GM10248 (cell line): ENCODE results near the gene PRDM11.
A peak's percentile ranks its signal among the peaks of the same experiment; 100 is the strongest.

Experiments used
- CTCF ChIA-PET: fragments of 300-600 bp; sonication (Branson Sonifier 250); formaldehyde crosslinking; extraction: SDS; loops from one replicate; lab custom pipeline; 2021; ENCODE audit warnings: antibody characterized with exemption; lab: Yijun Ruan, JAX
- POLR2A ChIA-PET: fragments of 350-650 bp; sonication (Branson Sonifier 250); formaldehyde crosslinking; extraction: SDS; loops from one replicate; lab custom pipeline; 2020; ENCODE audit warnings: antibody characterized with exemption; lab: Yijun Ruan, JAX
- DNase-seq: peaks from one replicate; pipeline ENCODE4 v3.0.0; 2012; ENCODE audit errors: extremely low spot score
- CTCF ChIP-seq: IDR thresholded peaks from 2 replicates; pipeline ENCODE4 v1.5.1; 2012; ENCODE audit warnings: mild to moderate bottlenecking, low read depth; ENCODE audit errors: extremely low read depth, missing control alignments, control extremely low read depth

PRDM11 gene

GRCh38 chr11:45265969-45266675 is 119.7 kb downstream of the PRDM11 start:
- ChIA-PET POLR2A (no interaction called here), CTCF (interaction anchor here (1.4 to 4.1 kb wide), 3 partner anchors 11 to 22 kb away, joined by 4 to 19 read pairs (median 8); no protein-coding TSS in a partner anchor)
- DNase-seq = no peak
- no peak for TF ChIP-seq CTCF

GRCh38 chr11:45266676-45267020 is 120.2 kb downstream of the PRDM11 start:
- no peak for DNase-seq
- no peak for TF ChIP-seq CTCF
- ChIA-PET POLR2A (no interaction called here), CTCF (interaction anchor here (1.4 to 4.1 kb wide), 3 partner anchors 11 to 21 kb away, joined by 4 to 19 read pairs (median 8); no protein-coding TSS in a partner anchor)

- CTCF ChIA-PET = interaction anchor here (3.4 to 4.1 kb wide), 2 partner anchors 14 to 21 kb away, joined by 8 to 19 read pairs; no protein-coding TSS in a partner anchor
- DNase-seq = no peak
- TF ChIP-seq CTCF = peak; percentile 16
- POLR2A ChIA-PET = no interaction called here
Observed at GRCh38 chr11:45267052-45267451, 120.6 kb downstream of the PRDM11 start.

- ChIA-PET CTCF (interaction anchor here (1.5 to 3.4 kb wide), 3 partner anchors 10 to 34 kb away, joined by 4 to 8 read pairs (median 5); no protein-coding TSS in a partner anchor), POLR2A (no interaction called here)
- TF ChIP-seq CTCF = no peak
- no peak for DNase-seq
Observed at GRCh38 chr11:45267652-45268299, 121.3 kb downstream of the PRDM11 start.

- DNase-seq = no peak
- TF ChIP-seq CTCF = no peak
- CTCF ChIA-PET = interaction anchor here (1.1 to 1.5 kb wide), 2 partner anchors 36 to 166 kb away, joined by 3 to 5 read pairs; no protein-coding TSS in a partner anchor
- POLR2A ChIA-PET = no interaction called here
Observed at GRCh38 chr11:45269678-45270077, 123.2 kb downstream of the PRDM11 start.

GRCh38 chr11:45270946-45271716 is 124.7 kb downstream of the PRDM11 start:
- CTCF ChIA-PET = interaction anchor here (1.0 to 1.3 kb wide), 3 partner anchors 23 to 168 kb away, joined by 3 to 4 read pairs (median 3); no protein-coding TSS in a partner anchor
- POLR2A ChIA-PET = no interaction called here
- no peak for TF ChIP-seq CTCF
- no peak for DNase-seq
